Right lung (tissue), 5 donors: ENCODE results near the gene GPR37. TPM values are rescaled to one million over a fixed set of nuclear protein-coding genes. Genes with fewer than 3 reads are reported as not detected.

Experiments
- DNase-seq, 2 donors: peaks; one replicate each; pipeline ENCODE4 v3.0.0-alpha.2; 2013
- polyA plus RNA-seq, 5 donors: library from polyadenylated mRNA; unstranded; fragments of 120-200 nt; gene quantifications; one replicate each; pipeline versions ENCODE4 v1.2.1 to v1.2.3, GENCODE V29; 2013; ENCODE audit warnings: inconsistent platforms in 1 of 5, low replicate concordance in 1 of 5; ENCODE audit not compliant: insufficient read length in 5 of 5, insufficient read depth in 1 of 5

Gene GPR37
- polyA plus RNA-seq, 5 donors, result 4.2 to 5.8 (median 5.3) TPM

GRCh38 chr7:124724507-124725192 is 40.9 kb downstream of the GPR37 start:
- DNase-seq, result no peak

GRCh38 chr7:124724079-124724478 is 41.5 kb downstream of the GPR37 start:
- no peak for DNase-seq

GRCh38 chr7:124723012-124723411 is 42.6 kb downstream of the GPR37 start:
- no peak for DNase-seq

DNA sequence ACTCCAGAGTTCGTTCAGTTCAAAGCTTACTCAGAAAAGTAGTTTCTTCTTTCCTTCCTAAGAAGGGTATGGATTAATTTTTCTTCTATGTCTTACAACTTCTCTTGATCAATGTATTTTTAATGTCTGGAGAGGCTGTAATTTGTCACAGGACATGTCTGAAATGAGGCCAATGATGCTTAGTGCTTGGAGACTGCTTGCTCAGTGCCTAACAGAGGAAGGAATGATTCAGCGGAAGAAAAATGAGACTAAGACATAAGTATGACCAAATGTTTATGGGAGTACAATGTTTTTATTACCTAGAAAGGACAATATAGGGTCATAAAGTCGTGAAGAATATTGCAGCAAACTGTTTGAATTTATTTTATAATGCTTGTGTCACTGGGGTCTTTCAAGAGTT is 43.3 kb downstream of the GPR37 start:
- DNase-seq, result no peak

GRCh38 chr7:124720195-124720594 is 45.4 kb downstream of the GPR37 start:
- no peak for DNase-seq

GRCh38 chr7:124718032-124718766 is 47.4 kb downstream of the GPR37 start:
- no peak for DNase-seq

DNA sequence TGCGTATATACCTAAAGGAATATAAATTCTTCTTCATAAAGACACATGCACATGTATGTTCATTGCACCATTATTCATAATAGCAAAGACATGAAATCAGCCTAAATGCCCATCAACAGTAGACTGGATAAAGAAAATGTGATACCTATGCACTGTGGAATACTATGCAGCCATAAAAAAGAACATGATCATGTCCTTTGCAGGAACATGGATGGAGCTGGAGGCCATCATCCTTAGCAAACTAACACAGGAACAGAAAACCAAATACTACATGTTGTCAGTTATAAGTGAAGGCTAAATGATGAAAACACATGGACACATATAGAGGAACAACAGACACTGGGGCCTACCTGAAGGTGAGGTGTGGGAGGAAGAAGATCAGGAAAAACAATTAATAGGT is 48.7 kb downstream of the GPR37 start:
- DNase-seq, result no peak

DNA sequence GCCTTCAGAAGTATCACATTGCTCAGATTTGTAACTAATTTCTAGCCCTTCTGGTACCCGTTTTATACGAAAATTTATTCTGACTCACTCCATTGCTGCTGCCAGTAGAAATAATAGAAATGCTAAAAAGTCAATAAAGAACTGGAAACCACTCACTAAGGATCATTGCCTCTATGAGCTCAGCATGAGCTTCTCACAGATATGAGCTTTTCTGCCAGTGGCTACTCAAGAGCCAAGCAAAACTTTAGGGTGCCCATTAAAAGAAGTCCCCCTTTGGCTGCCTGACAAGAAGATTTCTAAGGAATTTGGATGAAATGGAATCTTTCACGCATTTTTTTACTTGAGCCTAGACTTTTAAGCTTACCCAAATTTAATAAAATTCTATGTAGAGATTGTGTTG is 52.5 kb downstream of the GPR37 start:
- no peak for DNase-seq

DNA sequence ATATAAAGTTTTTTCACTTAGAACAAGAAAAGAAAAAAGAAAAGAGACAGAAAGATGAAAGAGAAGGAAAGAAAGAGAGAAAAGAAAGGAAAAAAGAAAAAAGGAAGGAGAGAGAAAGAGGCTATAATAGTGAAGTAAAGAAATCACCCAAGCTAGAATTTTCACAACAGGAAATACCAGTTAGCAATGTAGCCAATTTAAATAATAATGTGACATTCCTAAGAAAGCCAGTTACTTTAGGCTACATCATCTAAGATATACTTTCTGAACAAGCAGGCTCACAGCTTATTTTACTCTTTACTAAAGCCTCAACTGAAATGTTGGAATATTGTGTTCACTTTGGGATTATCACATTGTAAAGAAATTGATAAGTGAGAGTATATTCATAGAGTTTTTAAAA is 53.6 kb downstream of the GPR37 start:
- no peak for DNase-seq

DNA sequence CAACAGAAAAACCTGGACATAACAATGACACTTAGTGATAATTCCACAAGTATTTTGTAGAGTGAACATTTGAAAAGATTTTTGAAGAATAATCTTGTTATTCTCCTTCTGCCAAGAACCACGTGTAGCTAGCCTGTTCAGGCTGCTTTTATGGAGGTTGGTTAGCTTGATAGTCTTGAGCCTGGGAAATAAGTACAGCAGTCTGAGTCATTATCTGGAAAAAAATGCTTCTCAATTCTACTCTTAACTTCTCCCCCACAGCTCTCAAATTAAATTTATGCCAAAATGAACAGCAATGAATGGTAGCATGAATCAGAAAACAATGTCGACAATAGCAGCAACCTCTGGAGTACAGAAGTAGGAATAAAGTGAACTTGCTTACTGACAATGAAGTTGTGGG is 63.2 kb downstream of the GPR37 start:
- no peak for DNase-seq

DNA sequence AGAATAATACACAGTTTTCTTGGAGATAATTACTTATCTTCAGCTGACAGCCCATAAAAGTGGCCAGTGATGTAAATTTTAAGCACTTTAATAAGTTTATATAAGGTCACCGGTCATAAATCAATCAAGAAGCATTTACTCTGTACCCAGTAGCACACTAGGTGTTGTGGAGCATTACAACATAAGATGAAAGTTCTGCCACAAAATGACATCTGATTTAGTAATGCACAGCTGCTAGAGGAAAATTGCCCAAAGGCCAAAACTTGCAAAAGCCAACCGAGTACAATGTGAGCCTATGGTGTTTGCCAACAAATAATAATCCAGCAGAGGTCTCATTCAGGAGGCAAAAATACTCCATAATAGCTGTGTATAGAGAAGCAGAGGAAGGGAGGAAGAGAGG is 63.6 kb downstream of the GPR37 start:
- DNase-seq, result no peak

GRCh38 chr7:124700655-124701054 is 64.9 kb downstream of the GPR37 start:
- no peak for DNase-seq

DNA sequence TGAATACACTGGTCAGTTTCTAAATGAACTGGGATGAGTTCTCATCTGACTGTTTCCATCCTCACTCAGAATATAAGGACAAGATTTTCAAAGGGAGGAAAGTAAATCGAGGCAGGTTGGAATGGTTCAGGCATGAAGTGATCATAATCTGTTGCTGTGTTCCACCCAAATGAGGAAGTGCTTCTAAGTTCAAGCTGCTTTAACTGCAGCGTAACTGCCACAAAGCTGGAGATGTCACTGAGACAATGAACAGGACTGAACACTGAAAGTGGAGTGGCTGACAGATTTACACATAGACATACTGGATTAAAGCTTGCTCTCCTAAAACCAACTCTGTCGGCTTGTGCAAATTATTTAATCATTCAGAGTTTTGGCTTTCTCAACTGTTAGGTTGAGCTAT is 66.6 kb downstream of the GPR37 start:
- no peak for DNase-seq

- DNase-seq, result no peak
These were observed 67.8 kb downstream of the GPR37 start for GRCh38 chr7:124697746-124698145.

Other genes starting within 250 kb of the GPR37 start
- 10 to 100 TPM; 29.1 to 59.8 (median 50.0) TPM for gene POT1, start 164.0 kb upstream of the GPR37 start, polyA plus RNA-seq